HepG2 (cell line): Measurements from ENCODE around the gene GMEB2. TPM values are rescaled to one million over a fixed set of nuclear protein-coding genes. Genes with fewer than 3 reads are reported as not detected.
A peak's percentile ranks its signal among the peaks of the same experiment; 100 is the strongest.

Experiments
- AGO1 ChIP-seq: fragments of 200-400 bp; formaldehyde crosslinking; IDR thresholded peaks from 2 replicates; pipeline ENCODE4 v1.6.1; 2017; ENCODE audit warnings: mild to moderate bottlenecking, low read depth, low read length, moderate library complexity; ENCODE audit not compliant: poor library complexity, severe bottlenecking
- FOXK1 ChIP-seq: sonication (generic); formaldehyde crosslinking; IDR thresholded peaks from 2 replicates; pipeline ENCODE4 v1.4.0; 2020; ENCODE audit warnings: low read depth, missing genetic modification reagents, borderline replicate concordance
- FOXM1 ChIP-seq: sonication (generic); formaldehyde crosslinking; IDR thresholded peaks from 2 replicates; pipeline ENCODE4 v1.5.0; 2020; ENCODE audit warnings: missing genetic modification reagents
- GATA4 ChIP-seq: sonication (generic); IDR thresholded peaks from 2 replicates; pipeline ENCODE4 v1.6.1; 2016; ENCODE audit warnings: antibody characterized with exemption, low read depth, borderline replicate concordance
- ISX ChIP-seq: sonication (generic); formaldehyde crosslinking; conservative IDR thresholded peaks from 2 replicates; pipeline ENCODE4 v1.5.0; 2020; ENCODE audit warnings: missing genetic modification reagents
- MAFF ChIP-seq: IDR thresholded peaks from 2 replicates; pipeline ENCODE4 v1.6.1; 2011; ENCODE audit warnings: low read depth, low read length, improper control_type of control experiment
- NFYB ChIP-seq: sonication (generic); formaldehyde crosslinking; IDR thresholded peaks from 2 replicates; pipeline ENCODE4 v1.4.0; 2020; ENCODE audit warnings: missing genetic modification reagents
- NONO ChIP-seq, 2 experiments: fragments of 450-650 bp in 1 of 2; sonication (generic) in 1 of 2; formaldehyde crosslinking in 1 of 2; IDR thresholded peaks in 1 of 2; conservative IDR thresholded peaks in 1 of 2; 2 replicates each; pipeline versions ENCODE4 v1.6.1 to v1.8.0; 2017 to 2022; ENCODE audit warnings: mild to moderate bottlenecking in 1 of 2, missing genetic modification reagents in 1 of 2, moderate library complexity in 1 of 2
- PITX1 ChIP-seq: sonication (generic); formaldehyde crosslinking; IDR thresholded peaks from 2 replicates; pipeline ENCODE4 v1.5.1; 2020; ENCODE audit warnings: mild to moderate bottlenecking, missing genetic modification reagents
- PRMT3 ChIP-seq: sonication (generic); formaldehyde crosslinking; IDR thresholded peaks from 2 replicates; pipeline ENCODE4 v1.8.1; 2022; ENCODE audit warnings: low read depth, mild to moderate bottlenecking, moderate library complexity, missing genetic modification reagents, borderline replicate concordance
- RNF2 ChIP-seq: fragments of 450-650 bp; conservative IDR thresholded peaks from 2 replicates; pipeline ENCODE4 v1.6.1; 2016; ENCODE audit warnings: low read depth
- SALL2 ChIP-seq: sonication (generic); formaldehyde crosslinking; IDR thresholded peaks from 2 replicates; pipeline ENCODE4 v1.8.1; 2023; ENCODE audit warnings: mild to moderate bottlenecking, missing genetic modification reagents, inconsistent platforms
- SNAPC2 ChIP-seq: sonication (generic); formaldehyde crosslinking; IDR thresholded peaks from 2 replicates; pipeline ENCODE4 v1.8.1; 2022; ENCODE audit warnings: mild to moderate bottlenecking, missing genetic modification reagents
- SOX6 ChIP-seq, 2 experiments: fragments of 450-650 bp in 1 of 2; sonication (generic) in 1 of 2; formaldehyde crosslinking in 1 of 2; IDR thresholded peaks; 2 replicates each; pipeline versions ENCODE4 v1.4.0 to v1.6.1; 2017 to 2020; ENCODE audit warnings: antibody characterized with exemption in 1 of 2, mild to moderate bottlenecking in 1 of 2, missing genetic modification reagents in 1 of 2
- TEAD3 ChIP-seq: optimal IDR thresholded peaks from 2 replicates; pipeline ENCODE3; 2016; ENCODE audit warnings: borderline replicate concordance
- THAP11 ChIP-seq: IDR thresholded peaks from 2 replicates; pipeline ENCODE4 v1.6.1; 2016; ENCODE audit warnings: missing biosample characterization, missing genetic modification reagents
- TP53 ChIP-seq: sonication (generic); formaldehyde crosslinking; conservative IDR thresholded peaks from 2 replicates; pipeline ENCODE4 v1.4.0; 2020; ENCODE audit warnings: missing genetic modification reagents
- ZC3H4 ChIP-seq: sonication (generic); formaldehyde crosslinking; IDR thresholded peaks from 2 replicates; pipeline ENCODE4 v1.4.0; 2020; ENCODE audit warnings: missing genetic modification reagents, borderline replicate concordance
- ZFP82 ChIP-seq: sonication (generic); formaldehyde crosslinking; IDR thresholded peaks from 2 replicates; pipeline ENCODE4 v1.5.1; 2020; ENCODE audit warnings: mild to moderate bottlenecking, missing genetic modification reagents, borderline replicate concordance
- ZFP90 ChIP-seq: sonication (generic); formaldehyde crosslinking; IDR thresholded peaks from 2 replicates; pipeline ENCODE4 v1.8.0; 2022; ENCODE audit warnings: missing genetic modification reagents, mild to moderate bottlenecking, inconsistent platforms, borderline replicate concordance
- ZNF143 ChIP-seq: sonication (generic); formaldehyde crosslinking; IDR thresholded peaks from 2 replicates; pipeline ENCODE4 v1.4.0; 2020; ENCODE audit warnings: missing genetic modification reagents
- ZNF260 ChIP-seq: sonication (generic); formaldehyde crosslinking; IDR thresholded peaks from 2 replicates; pipeline ENCODE4 v1.4.0; 2020; ENCODE audit warnings: missing genetic modification reagents, low read depth, mild to moderate bottlenecking, borderline replicate concordance
- ZNF329 ChIP-seq: sonication (generic); formaldehyde crosslinking; IDR thresholded peaks from 2 replicates; pipeline ENCODE4 v1.9.0; 2021; ENCODE audit warnings: low read depth, mild to moderate bottlenecking, missing genetic modification reagents
- ZNF33B ChIP-seq: sonication (generic); formaldehyde crosslinking; IDR thresholded peaks from 2 replicates; pipeline ENCODE4 v1.5.1; 2020; ENCODE audit warnings: mild to moderate bottlenecking, missing genetic modification reagents
- ZNF747 ChIP-seq: sonication (generic); formaldehyde crosslinking; IDR thresholded peaks from 2 replicates; pipeline ENCODE4 v1.8.1; 2023; ENCODE audit warnings: missing genetic modification reagents, mild to moderate bottlenecking, borderline replicate concordance
- ZNF768 ChIP-seq: sonication (generic); formaldehyde crosslinking; IDR thresholded peaks from 2 replicates; pipeline ENCODE4 v1.4.0; 2020; ENCODE audit warnings: missing genetic modification reagents
- polyA plus RNA-seq, 8 experiments: library from polyadenylated mRNA; depleted of rRNA in 3 of 8; stranded (reverse) in 7 of 8; unstranded in 1 of 8; fragments of >200 nt; fragmentation: Illumina TruSeq in 4 of 8; extraction: Trizol in 4 of 8; gene quantifications; 2 replicates each; pipeline versions ENCODE4 v1.2.1 to v1.2.3, GENCODE V29; 2011 to 2016; ENCODE audit warnings: low read depth in 4 of 8, missing spikeins in 1 of 8, mixed read lengths in 1 of 8; ENCODE audit not compliant: insufficient read depth in 1 of 8
- total RNA-seq, 5 experiments: library from RNA; depleted of rRNA; stranded (reverse); fragments of >200 nt; fragmentation: Illumina TruSeq; extraction: Trizol; gene quantifications; 2 replicates each; pipeline ENCODE4 v1.2.3, GENCODE V29; 2016; ENCODE audit warnings: low read depth in 1 of 5
- TF ChIP-seq, protein P1 (sequence below): sonication (generic); formaldehyde crosslinking; IDR thresholded peaks from 2 replicates; pipeline ENCODE4 v1.4.0; 2020; ENCODE audit warnings: missing genetic modification reagents, borderline replicate concordance
- TF ChIP-seq, protein P2 (sequence below): sonication (generic); formaldehyde crosslinking; IDR thresholded peaks from 2 replicates; pipeline ENCODE4 v1.8.1; 2022; ENCODE audit warnings: mild to moderate bottlenecking, missing genetic modification reagents

The GMEB2 gene
- total and polyA plus RNA-seq, 2 of the 13 experiments (the other 11 are each of a cell fraction or from before 2014, with no cell fraction given), result 10.6 to 12.4 TPM

DNA sequence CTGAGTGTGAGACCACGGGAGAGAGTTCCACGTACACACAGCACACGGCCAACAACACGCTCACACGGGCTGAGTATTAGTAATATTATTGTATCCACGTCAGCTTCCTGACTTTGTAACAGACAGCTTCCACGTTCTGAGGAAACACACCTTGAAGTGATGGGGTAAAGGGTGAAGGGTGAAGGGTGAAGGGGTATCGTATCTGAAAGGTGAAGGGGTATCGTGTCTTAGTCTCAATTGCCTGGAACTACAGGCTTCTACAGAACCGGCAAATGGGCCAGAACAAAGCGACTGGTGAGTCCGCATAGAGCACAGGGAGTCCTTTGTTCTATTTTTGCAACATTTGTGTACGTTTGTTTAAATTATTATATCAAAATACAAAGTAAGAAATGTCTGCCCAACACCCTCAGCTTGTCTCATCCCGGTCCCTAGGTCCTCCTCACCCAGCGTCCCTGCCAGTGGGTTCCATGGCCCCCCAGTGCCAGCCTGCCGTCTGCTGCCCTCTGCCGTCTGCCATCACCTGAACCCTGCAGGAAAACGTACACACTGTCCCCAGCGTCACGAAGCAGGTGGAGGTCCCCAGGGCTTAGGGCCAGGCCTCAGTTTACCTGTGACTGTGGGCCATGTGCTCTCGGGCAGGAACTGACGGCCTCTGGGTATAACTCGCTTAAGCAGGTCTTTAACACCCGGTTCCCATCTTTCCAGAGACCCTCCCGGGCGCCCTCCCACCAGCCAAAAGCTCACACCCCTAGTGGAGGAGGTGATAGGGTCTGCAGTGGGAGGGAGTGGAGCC, 48.5 kb downstream of the GMEB2 start (continued):
- TF ChIP-seq SOX6 (IDR thresholded peaks at IDR 0.05) (no peak), SOX6 (CRISPR knock-in tag; IDR thresholded peaks at IDR 0.05) (0 out of 2 replicates have a peak, but pooled peaks have one; percentile 6), RNF2 (no peak), ISX (CRISPR knock-in tag) (no peak), THAP11 (0 out of 2 replicates have a peak, but pooled peaks have one; percentile 31), ZNF143 (CRISPR knock-in tag) (no peak), SNAPC2 (CRISPR knock-in tag) (no peak), GATA4 (no peak), PITX1 (CRISPR knock-in tag) (no peak), ZNF768 (CRISPR knock-in tag) (peak; percentile 39; the same call in 1 of the 2 replicates), MAFF (no peak), ZNF33B (CRISPR knock-in tag) (no peak), TEAD3 (CRISPR knock-in tag) (peak; percentile 23), ZFP90 (no peak), ZNF260 (no peak), ZC3H4 (CRISPR knock-in tag) (no peak), TP53 (CRISPR knock-in tag) (no peak), NFYB (CRISPR knock-in tag) (no peak), PRMT3 (CRISPR knock-in tag) (no peak), NONO (IDR thresholded peaks at IDR 0.05) (no peak), NONO (CRISPR knock-in tag; conservative IDR thresholded peaks at IDR 0.05) (0 out of 2 replicates have a peak, but pooled peaks have one; percentile 14), ZNF329 (no peak), FOXM1 (CRISPR knock-in tag) (no peak), ZNF747 (CRISPR knock-in tag) (no peak), ZFP82 (no peak), SALL2 (CRISPR knock-in tag) (no peak), AGO1 (no peak), FOXK1 (CRISPR knock-in tag) (peak; percentile 29; the same call in 1 of the 2 replicates)
- TF ChIP-seq, protein P1, sequence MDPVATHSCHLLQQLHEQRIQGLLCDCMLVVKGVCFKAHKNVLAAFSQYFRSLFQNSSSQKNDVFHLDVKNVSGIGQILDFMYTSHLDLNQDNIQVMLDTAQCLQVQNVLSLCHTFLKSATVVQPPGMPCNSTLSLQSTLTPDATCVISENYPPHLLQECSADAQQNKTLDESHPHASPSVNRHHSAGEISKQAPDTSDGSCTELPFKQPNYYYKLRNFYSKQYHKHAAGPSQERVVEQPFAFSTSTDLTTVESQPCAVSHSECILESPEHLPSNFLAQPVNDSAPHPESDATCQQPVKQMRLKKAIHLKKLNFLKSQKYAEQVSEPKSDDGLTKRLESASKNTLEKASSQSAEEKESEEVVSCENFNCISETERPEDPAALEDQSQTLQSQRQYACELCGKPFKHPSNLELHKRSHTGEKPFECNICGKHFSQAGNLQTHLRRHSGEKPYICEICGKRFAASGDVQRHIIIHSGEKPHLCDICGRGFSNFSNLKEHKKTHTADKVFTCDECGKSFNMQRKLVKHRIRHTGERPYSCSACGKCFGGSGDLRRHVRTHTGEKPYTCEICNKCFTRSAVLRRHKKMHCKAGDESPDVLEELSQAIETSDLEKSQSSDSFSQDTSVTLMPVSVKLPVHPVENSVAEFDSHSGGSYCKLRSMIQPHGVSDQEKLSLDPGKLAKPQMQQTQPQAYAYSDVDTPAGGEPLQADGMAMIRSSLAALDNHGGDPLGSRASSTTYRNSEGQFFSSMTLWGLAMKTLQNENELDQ (CRISPR knock-in tag), result no peak
- TF ChIP-seq, protein P2, sequence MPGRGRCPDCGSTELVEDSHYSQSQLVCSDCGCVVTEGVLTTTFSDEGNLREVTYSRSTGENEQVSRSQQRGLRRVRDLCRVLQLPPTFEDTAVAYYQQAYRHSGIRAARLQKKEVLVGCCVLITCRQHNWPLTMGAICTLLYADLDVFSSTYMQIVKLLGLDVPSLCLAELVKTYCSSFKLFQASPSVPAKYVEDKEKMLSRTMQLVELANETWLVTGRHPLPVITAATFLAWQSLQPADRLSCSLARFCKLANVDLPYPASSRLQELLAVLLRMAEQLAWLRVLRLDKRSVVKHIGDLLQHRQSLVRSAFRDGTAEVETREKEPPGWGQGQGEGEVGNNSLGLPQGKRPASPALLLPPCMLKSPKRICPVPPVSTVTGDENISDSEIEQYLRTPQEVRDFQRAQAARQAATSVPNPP (CRISPR knock-in tag), result no peak
